Endodermal cell (in vitro differentiated cells): ENCODE measurements around the gene AGAP2. TPM values are rescaled to one million over a fixed set of nuclear protein-coding genes. Genes with fewer than 3 reads are reported as not detected.

ENCODE experiments used
- DNase-seq: peaks from one replicate; pipeline ENCODE4 v3.0.0-alpha.2; 2017
- H3K27ac ChIP-seq: 2 replicates; pipeline ENCODE4 v1.5.1; 2013; ENCODE audit warnings: mild to moderate bottlenecking, low read depth, low read length, moderate library complexity
- H3K27me3 ChIP-seq: 2 replicates; pipeline ENCODE4 v1.6.1; 2013; ENCODE audit warnings: mild to moderate bottlenecking, low read length, moderate library complexity; ENCODE audit not compliant: insufficient read depth, control insufficient read depth, poor library complexity, severe bottlenecking
- H3K36me3 ChIP-seq: 2 replicates; pipeline ENCODE4 v1.7.0; 2013; ENCODE audit warnings: mild to moderate bottlenecking, low read length, moderate library complexity; ENCODE audit not compliant: control insufficient read depth, insufficient read depth
- H3K4me1 ChIP-seq: one replicate; pipeline ENCODE4 v1.7.0; 2013; ENCODE audit warnings: low read length; ENCODE audit not compliant: control insufficient read depth, insufficient read depth
- H3K4me3 ChIP-seq: 2 replicates; pipeline ENCODE4 v1.5.1; 2013; ENCODE audit warnings: mild to moderate bottlenecking, low read length, moderate library complexity
- H3K9ac ChIP-seq: 2 replicates; pipeline ENCODE4 v1.6.1; 2013; ENCODE audit warnings: mild to moderate bottlenecking, low read length, moderate library complexity; ENCODE audit not compliant: poor library complexity, severe bottlenecking; ENCODE audit errors: extremely low read depth
- H3K9me3 ChIP-seq: 2 replicates; pipeline ENCODE4 v1.6.1; 2013; ENCODE audit warnings: mild to moderate bottlenecking, low read length, moderate library complexity; ENCODE audit not compliant: control insufficient read depth
- H3K27ac Mint-ChIP-seq: 2 replicates; pipeline ENCODE4 v1.8.0; 2020; ENCODE audit warnings: mixed read lengths
- H3K27me3 Mint-ChIP-seq: 2 replicates; pipeline ENCODE4 v1.8.0; 2021; ENCODE audit warnings: mild to moderate bottlenecking, mixed read lengths; ENCODE audit not compliant: insufficient read depth
- H3K36me3 Mint-ChIP-seq: 2 replicates; pipeline ENCODE4 v1.8.0; 2020; ENCODE audit warnings: low read depth, mixed read lengths
- H3K4me1 Mint-ChIP-seq: 2 replicates; pipeline ENCODE4 v1.8.0; 2020; ENCODE audit warnings: mixed read lengths
- H3K4me3 Mint-ChIP-seq: 2 replicates; pipeline ENCODE4 v1.8.0; 2020; ENCODE audit warnings: mild to moderate bottlenecking, moderate library complexity, mixed read lengths
- H3K9me3 Mint-ChIP-seq: 2 replicates; pipeline ENCODE4 v1.8.0; 2020; ENCODE audit warnings: mild to moderate bottlenecking, mixed read lengths
- whole genome bisulfite sequencing, 2 experiments: methylation state at CpG; one replicate each; pipeline versions ENCODE4 v1.1.5 to v1.1.7; 2013; ENCODE audit warnings: missing lambda C conversion rate in 2 of 2, mixed read lengths in 1 of 2; ENCODE audit not compliant: insufficient coverage in 1 of 2, insufficient read length in 1 of 2; 5-methylcytosine and 5-hydroxymethylcytosine counted together
- total RNA-seq, 2 donors: library from RNA; stranded (reverse); fragmentation: NEBNext Ultra II Directional in 1 of 2; extraction: Animal tissue kit (Norgen Biotek cat#: 25700) in 1 of 2; gene quantifications; 2 replicates in 1 of 2; 3 replicates in 1 of 2; pipeline ENCODE4 v1.2.1, GENCODE V29; 2021
- TF ChIP-seq, protein P1 (sequence below): fragments of 200-600 bp; sonication (generic); conservative IDR thresholded peaks from 2 replicates; pipeline ENCODE4 v1.5.0; 2021; ENCODE audit warnings: antibody characterized with exemption, mild to moderate bottlenecking

Gene AGAP2
- total RNA-seq, 2 donors from 2014 or later = 0.44 TPM; not detected in 1

DNA sequence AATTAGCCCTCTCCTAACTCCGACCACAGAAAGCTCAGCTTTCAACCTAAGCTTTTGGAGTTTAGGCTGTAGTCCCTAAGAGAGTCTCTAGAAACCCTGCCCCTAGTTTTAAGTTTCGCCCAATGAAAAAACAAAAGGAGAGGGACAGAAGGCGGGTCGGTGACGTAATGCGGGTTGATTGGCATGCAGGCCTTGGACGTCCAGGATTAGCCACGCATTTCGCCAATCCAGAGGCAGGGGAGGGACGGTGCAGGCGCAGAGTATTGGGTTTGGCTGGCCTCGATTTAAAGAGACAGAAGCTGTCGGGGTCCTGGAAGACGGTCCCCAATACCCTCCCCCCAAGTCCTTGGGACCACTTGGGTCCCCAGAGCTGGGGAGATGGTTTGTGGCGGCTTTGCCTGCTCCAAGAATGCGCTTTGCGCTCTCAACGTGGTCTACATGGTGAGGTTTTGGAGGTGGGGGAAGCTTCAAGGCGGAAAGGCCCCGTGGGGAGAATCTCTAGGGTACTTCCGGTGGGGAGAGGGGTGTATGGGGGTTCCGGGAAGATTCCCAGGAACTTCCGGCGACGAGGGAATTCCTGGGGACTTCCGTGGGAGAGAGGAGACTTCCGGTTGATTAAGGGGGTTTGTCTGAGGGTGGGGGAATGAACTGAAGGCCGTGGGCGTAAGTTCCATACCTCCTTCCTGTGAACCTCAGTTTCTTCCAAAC is 6.4 kb upstream of the AGAP2 start, which contains the start of gene TSPAN31:
TSPAN31 (plus strand) TSS at position 263 of the 708 bp plus-strand sequence; CDS start at position 379, 116 bp downstream.
- Mint-ChIP-seq H3K4me1 (peaks cover 5% of the 10 kb centered on the region), H3K27me3 (peaks cover 42% of the 10 kb centered on the region), H3K4me3 (peak within 1 kb of the TSS; percentile 94), H3K27ac (peak within 1 kb of the TSS; percentile 99), H3K9me3 (peaks cover 3% of the 10 kb centered on the region), H3K36me3 (peaks cover 33% of the 10 kb centered on the region)
- WGBS, 2 experiments = 4 to 13% methylated on average over 10 to 28 of the region's 29 CpGs
- Histone ChIP-seq H3K36me3 (peaks cover 38% of the 10 kb centered on the region), H3K9me3 (no peaks in the 10 kb centered on the region), H3K4me3 (peak within 1 kb of the TSS; percentile 97), H3K27me3 (peaks cover 44% of the 10 kb centered on the region), H3K9ac (peak within 1 kb of the TSS; percentile 97), H3K4me1 (no peaks in the 10 kb centered on the region), H3K27ac (peak within 1 kb of the TSS; percentile 96)
- TF ChIP-seq, protein P1, sequence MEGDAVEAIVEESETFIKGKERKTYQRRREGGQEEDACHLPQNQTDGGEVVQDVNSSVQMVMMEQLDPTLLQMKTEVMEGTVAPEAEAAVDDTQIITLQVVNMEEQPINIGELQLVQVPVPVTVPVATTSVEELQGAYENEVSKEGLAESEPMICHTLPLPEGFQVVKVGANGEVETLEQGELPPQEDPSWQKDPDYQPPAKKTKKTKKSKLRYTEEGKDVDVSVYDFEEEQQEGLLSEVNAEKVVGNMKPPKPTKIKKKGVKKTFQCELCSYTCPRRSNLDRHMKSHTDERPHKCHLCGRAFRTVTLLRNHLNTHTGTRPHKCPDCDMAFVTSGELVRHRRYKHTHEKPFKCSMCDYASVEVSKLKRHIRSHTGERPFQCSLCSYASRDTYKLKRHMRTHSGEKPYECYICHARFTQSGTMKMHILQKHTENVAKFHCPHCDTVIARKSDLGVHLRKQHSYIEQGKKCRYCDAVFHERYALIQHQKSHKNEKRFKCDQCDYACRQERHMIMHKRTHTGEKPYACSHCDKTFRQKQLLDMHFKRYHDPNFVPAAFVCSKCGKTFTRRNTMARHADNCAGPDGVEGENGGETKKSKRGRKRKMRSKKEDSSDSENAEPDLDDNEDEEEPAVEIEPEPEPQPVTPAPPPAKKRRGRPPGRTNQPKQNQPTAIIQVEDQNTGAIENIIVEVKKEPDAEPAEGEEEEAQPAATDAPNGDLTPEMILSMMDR = no peak
- DNase-seq = peak; percentile 99

DNA sequence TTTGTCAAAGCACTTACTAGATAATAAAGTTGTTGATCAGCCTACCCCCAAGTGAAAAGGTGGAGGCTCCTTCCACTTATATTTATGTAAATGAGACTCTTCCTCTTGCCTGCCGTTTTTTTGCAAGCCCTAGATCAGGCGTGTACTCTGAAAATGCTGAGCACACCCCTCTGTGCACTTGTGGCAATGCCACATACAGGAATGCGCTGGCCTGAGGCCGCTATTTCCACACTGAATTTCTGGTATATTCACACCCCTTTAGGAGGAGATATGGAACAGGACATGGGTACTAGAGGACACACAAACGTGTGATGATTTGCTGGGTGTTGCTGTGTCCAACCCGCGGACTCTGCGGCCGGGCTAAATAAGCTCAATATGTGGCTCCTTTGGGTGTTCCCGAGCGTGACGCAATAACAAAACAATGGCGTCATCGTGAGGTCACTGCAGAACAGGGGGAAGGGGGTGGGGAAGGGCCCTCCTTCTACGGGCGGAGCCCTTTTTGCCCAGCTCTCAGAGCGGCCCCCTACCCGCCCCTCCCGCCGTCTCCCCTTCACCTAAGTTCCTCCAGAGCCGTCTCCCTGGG is 5.7 kb upstream of the AGAP2 start:
- H3K4me1 ChIP-seq = no peaks in the 10 kb centered on the region
- H3K27ac ChIP-seq = peak overlapping the region; percentile 96
- TF ChIP-seq, protein P1 = no peak
- H3K27me3 ChIP-seq = peaks cover 50% of the 10 kb centered on the region
- H3K9ac ChIP-seq = peak overlapping the region; percentile 97
- H3K9me3 ChIP-seq = no peaks in the 10 kb centered on the region
- WGBS, 2 experiments = 31 to 53% methylated on average over 14 to 21 of the region's 21 CpGs
- peaks cover 5% of the 10 kb centered on the region for H3K4me1 Mint-ChIP-seq
- H3K9me3 Mint-ChIP-seq = peaks cover 3% of the 10 kb centered on the region
- peak overlapping the region; percentile 94 for H3K4me3 Mint-ChIP-seq
- peak overlapping the region; percentile 97 for H3K4me3 ChIP-seq
- H3K27ac Mint-ChIP-seq = peak overlapping the region; percentile 99
- H3K36me3 ChIP-seq = peaks cover 32% of the 10 kb centered on the region
- peaks cover 31% of the 10 kb centered on the region for H3K36me3 Mint-ChIP-seq
- peaks cover 49% of the 10 kb centered on the region for H3K27me3 Mint-ChIP-seq
- no peak for DNase-seq

DNA sequence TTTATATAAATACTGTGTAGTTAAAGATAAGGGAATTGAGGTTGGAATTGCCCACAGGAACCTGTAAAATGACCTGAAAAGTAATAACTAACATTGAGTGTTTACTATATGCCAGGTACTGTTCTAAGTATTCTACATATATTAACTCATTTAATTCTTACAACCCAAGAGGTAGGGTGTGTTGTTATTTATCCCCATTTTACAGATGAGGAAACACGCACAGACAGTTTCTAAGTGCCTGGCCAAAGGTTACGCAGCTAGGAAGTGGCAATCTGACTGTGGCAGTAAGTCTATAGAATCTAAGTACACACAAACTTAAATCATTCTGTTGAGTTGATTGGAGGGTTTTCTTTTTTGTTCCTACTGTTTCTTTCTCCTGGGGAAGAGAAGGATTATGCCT is 5.2 kb upstream of the AGAP2 start:
- peaks cover 27% of the 10 kb centered on the region for H3K36me3 ChIP-seq
- H3K27me3 ChIP-seq = peaks cover 55% of the 10 kb centered on the region
- Mint-ChIP-seq H3K9me3 (peaks cover 3% of the 10 kb centered on the region), H3K4me1 (peaks cover 7% of the 10 kb centered on the region), H3K27me3 (peaks cover 54% of the 10 kb centered on the region), H3K27ac (no peak overlapping the region), H3K36me3 (peaks cover 26% of the 10 kb centered on the region), H3K4me3 (peak overlapping the region; percentile 94)
- no peak overlapping the region for H3K9ac ChIP-seq
- no peak overlapping the region for H3K4me3 ChIP-seq
- WGBS, 2 experiments = 100% methylated on average over 1 of the region's 2 CpGs; no CpG with 5 or more reads in 1 of the 2 experiments
- DNase-seq = no peak
- TF ChIP-seq, protein P1 = no peak
- H3K27ac ChIP-seq = no peak overlapping the region
- no peaks in the 10 kb centered on the region for H3K9me3 ChIP-seq
- H3K4me1 ChIP-seq = no peaks in the 10 kb centered on the region
